K562 (cell line): ENCODE measurements around the gene CCDC60. TPM values are rescaled to one million over a fixed set of nuclear protein-coding genes. Genes with fewer than 3 reads are reported as not detected.

Source experiments
- ATAC-seq: fragments of 200-7000 bp; cut with Tn5 transposase; 3 replicates; pipeline ENCODE4 v1.9.1; 2020; ENCODE audit warnings: moderate library complexity
- BruUV-seq: library from RNA; stranded (reverse); fragments of 400-500 nt; replicated peaks from 2 replicates; lab custom pipeline; 2021; lab: Mats Ljungman, UMichigan
- CTCF ChIA-PET: fragments of 300-600 bp; formaldehyde crosslinking; extraction: SDS; loops from one replicate; lab custom pipeline; 2021; ENCODE audit warnings: low intra/inter-chr PET ratio; lab: Yijun Ruan, JAX
- POLR2A ChIA-PET: fragments of 300-600, 350-650 bp; sonication (Branson Sonifier 250); formaldehyde crosslinking; extraction: SDS; loops from one replicate; lab custom pipeline; 2021; ENCODE audit warnings: antibody characterized with exemption, inconsistent platforms; lab: Yijun Ruan, JAX
- DNase-seq, 4 experiments: peaks; one replicate each; pipeline versions ENCODE4 v3.0.0 to v3.0.0-alpha.2; 2011 to 2018; ENCODE audit warnings: low spot score in 3 of 4, mixed read lengths in 3 of 4; ENCODE audit errors: extremely low read depth in 1 of 4
- FAIRE-seq: peaks from 2 replicates; lab custom pipeline; 2011; peaks lifted over from hg19 to GRCh38; lab: Jason Lieb, UNC
- H2AFZ ChIP-seq: 2 replicates; pipeline ENCODE4 v1.6.0; 2011; ENCODE audit warnings: low read depth, low read length, control low read depth, inconsistent platforms
- H3K27ac ChIP-seq: fragments of 200-600 bp; 3 replicates; pipeline ENCODE4 v1.8.0; 2011; ENCODE audit warnings: low read depth, mild to moderate bottlenecking, control low read depth, inconsistent platforms, low read length, moderate library complexity, mixed read lengths; ENCODE audit errors: extremely low read depth
- H3K27me3 ChIP-seq, 2 experiments: fragments of 300-600 bp in 1 of 2; 2 replicates in 1 of 2; 3 replicates in 1 of 2; pipeline versions ENCODE4 v1.6.0 to v1.8.0; 2011; ENCODE audit warnings: inconsistent platforms in 2 of 2, low read length in 2 of 2, mild to moderate bottlenecking in 1 of 2, mixed read lengths in 1 of 2, moderate library complexity in 1 of 2; ENCODE audit not compliant: control insufficient read depth in 2 of 2, insufficient read depth in 2 of 2
- H3K36me3 ChIP-seq: fragments of 300-600 bp; 3 replicates; pipeline ENCODE4 v1.8.0; 2011; ENCODE audit warnings: mild to moderate bottlenecking, low read length, inconsistent platforms; ENCODE audit not compliant: control insufficient read depth, insufficient read depth
- H3K4me1 ChIP-seq, 2 experiments: fragments of 200-600 bp in 1 of 2; replicated peaks in 1 of 2; 2 replicates in 1 of 2; 3 replicates in 1 of 2; pipeline versions ENCODE4 v1.5.1 to v1.8.0; 2011; ENCODE audit warnings: inconsistent platforms in 2 of 2, low read length in 2 of 2, mild to moderate bottlenecking in 1 of 2, mixed read lengths in 1 of 2, moderate library complexity in 1 of 2; ENCODE audit not compliant: control insufficient read depth in 2 of 2, insufficient read depth in 2 of 2
- H3K4me2 ChIP-seq: 2 replicates; pipeline ENCODE4 v1.6.1; 2011; ENCODE audit warnings: low read length, control low read depth, inconsistent platforms, mixed read lengths; ENCODE audit not compliant: insufficient read depth
- H3K4me3 ChIP-seq: fragments of 200-600 bp; sonication (generic), shearing (Covaris generic); 2 replicates; pipeline ENCODE4 v1.5.1; 2016; ENCODE audit warnings: control low read depth, inconsistent platforms
- H3K79me2 ChIP-seq: fragments of 200-600 bp; 3 replicates; pipeline ENCODE4 v1.8.0; 2011; ENCODE audit warnings: low read length, inconsistent platforms; ENCODE audit not compliant: control insufficient read depth, insufficient read depth
- H3K9ac ChIP-seq, 2 experiments: 2 replicates each; pipeline versions ENCODE4 v1.6.0 to v1.6.1; 2011; ENCODE audit warnings: low read depth in 2 of 2, low read length in 2 of 2, control low read depth in 1 of 2, inconsistent platforms in 1 of 2, mild to moderate bottlenecking in 1 of 2, mixed read lengths in 1 of 2; ENCODE audit not compliant: insufficient read depth in 1 of 2
- H3K9me1 ChIP-seq: one replicate; pipeline ENCODE4 v1.6.0; 2011; ENCODE audit warnings: inconsistent platforms, mild to moderate bottlenecking, low read length, moderate library complexity; ENCODE audit not compliant: control insufficient read depth, insufficient read depth
- H3K9me3 ChIP-seq: replicated peaks from 2 replicates; pipeline ENCODE4 v1.5.1; 2011; ENCODE audit warnings: low read depth, low read length, inconsistent platforms; ENCODE audit not compliant: control insufficient read depth, insufficient read depth
- H4K20me1 ChIP-seq: replicated peaks from 2 replicates; pipeline ENCODE4 v1.6.1; 2011; ENCODE audit warnings: low read length, inconsistent platforms, mixed read lengths; ENCODE audit not compliant: control insufficient read depth, insufficient read depth
- ARID2 ChIP-seq: fragments of 450-650 bp; IDR thresholded peaks from 2 replicates; pipeline ENCODE4 v1.6.1; 2017; ENCODE audit warnings: antibody characterized with exemption, mild to moderate bottlenecking
- BRF1 ChIP-seq: IDR thresholded peaks from 3 replicates; pipeline ENCODE4 v1.6.1; 2011; ENCODE audit warnings: borderline replicate concordance, mild to moderate bottlenecking; ENCODE audit not compliant: insufficient read length; ENCODE audit errors: extremely low read depth
- CREB3 ChIP-seq: fragments of 450-650 bp; conservative IDR thresholded peaks from 2 replicates; pipeline ENCODE4 v1.6.1; 2016; ENCODE audit warnings: missing genetic modification characterization, low read depth, mild to moderate bottlenecking, missing compliant biosample characterization, moderate library complexity
- ILF3 ChIP-seq: fragments of 450-650 bp; IDR thresholded peaks from 2 replicates; pipeline ENCODE4 v1.6.1; 2018; ENCODE audit warnings: antibody characterized with exemption, mild to moderate bottlenecking, moderate library complexity, borderline replicate concordance
- NR0B1 ChIP-seq: fragments of 450-650 bp; IDR thresholded peaks from one replicate; pipeline ENCODE4 v1.6.1; 2018; ENCODE audit warnings: mild to moderate bottlenecking, moderate library complexity; ENCODE audit not compliant: partially characterized antibody
- SIRT6 ChIP-seq: IDR thresholded peaks from one replicate; pipeline ENCODE4 v1.6.1; 2012; ENCODE audit warnings: low read depth, mild to moderate bottlenecking, control low read depth, inconsistent platforms, low read length, moderate library complexity
- STAG1 ChIP-seq: sonication (generic); formaldehyde crosslinking; IDR thresholded peaks from 2 replicates; pipeline ENCODE4 v1.5.0; 2020; ENCODE audit warnings: missing genetic modification reagents, borderline replicate concordance
- TEAD1 ChIP-seq, 2 experiments: fragments of 450-650 bp in 1 of 2; sonication (generic) in 1 of 2; formaldehyde crosslinking; IDR thresholded peaks; 2 replicates each; pipeline versions ENCODE4 v1.4.0 to v1.8.0; 2020 to 2022; ENCODE audit warnings: mild to moderate bottlenecking in 2 of 2, missing genetic modification reagents in 1 of 2
- ZBTB7A ChIP-seq: IDR thresholded peaks from 2 replicates; pipeline ENCODE4 v1.6.1; 2011; ENCODE audit warnings: low read depth, mild to moderate bottlenecking, low read length, moderate library complexity, borderline replicate concordance; ENCODE audit not compliant: control insufficient read depth
- ZNF699 ChIP-seq: fragments of 250-450 bp; sonication (Bioruptor Pico); IDR thresholded peaks from 2 replicates; pipeline ENCODE4 v1.8.0; 2021; ENCODE audit warnings: mild to moderate bottlenecking, moderate library complexity; ENCODE audit not compliant: insufficient replicate concordance
- WGBS: fragments of 100-300 bp; shearing (Covaris generic); methylation state at CpG from one replicate; pipeline ENCODE4 v1.1.6; 2016; ENCODE audit warnings: low coverage, mixed read lengths; ENCODE audit not compliant: insufficient coverage; ENCODE audit errors: missing lambda C conversion rate; 5-methylcytosine and 5-hydroxymethylcytosine counted together
- in situ Hi-C: fragments of 300-500 bp; cut with MboI; formaldehyde crosslinking; loops from 4 replicates; pipeline ENCODE4 v1.15.0; 2018; ENCODE audit warnings: inconsistent platforms, mixed read lengths
- intact Hi-C: fragments of 100-400 bp; cut with micrococcal nuclease; formaldehyde crosslinking; loops from 2 replicates; pipeline ENCODE4 v1.14.2; 2022
- polyA plus RNA-seq, 8 experiments: library from polyadenylated mRNA; depleted of rRNA in 4 of 8; stranded (reverse) in 5 of 8; unstranded in 3 of 8; fragments of >200 nt; fragmentation: Nextera tagmentation in 2 of 8; fragmentation: Illumina TruSeq in 1 of 8; extraction: Ambion mirVana in 2 of 8; extraction: Trizol in 1 of 8; gene quantifications; 2 replicates each; pipeline versions ENCODE4 v1.2.1 to v1.2.3, GENCODE V29; 2011 to 2014; ENCODE audit warnings: inconsistent platforms in 1 of 8, missing spikeins in 1 of 8
- total RNA-seq, 7 experiments: library from RNA; depleted of rRNA in 6 of 7; stranded (reverse); fragments of >200 nt in 6 of 7; fragmentation: Illumina TruSeq in 2 of 7; extraction: Trizol in 2 of 7; gene quantifications; 2 replicates each; pipeline versions ENCODE4 v1.2.1 to v1.2.3, GENCODE V29; 2011 to 2021; ENCODE audit warnings: low replicate concordance in 1 of 7

CCDC60 gene
- total and polyA plus RNA-seq, 9 of the 15 experiments (the other 6 are each of a cell fraction or from before 2014, with no cell fraction given) = not detected

GRCh38 chr12:119373001-119373400, 38.5 kb downstream of the CCDC60 start:
- ChIA-PET CTCF (no interaction called here), POLR2A (interaction anchor here (0.6 to 1.0 kb wide), 2 partner anchors 19 to 35 kb away, joined by 3 to 4 read pairs; no protein-coding TSS in a partner anchor)
- Histone ChIP-seq H3K4me2 (no peak overlapping the region), H3K4me3 (no peak overlapping the region), H3K27me3 (peaks cover 0 to 11% of the 10 kb centered on the region in 2 experiments; a peak in 1 of 5 replicates), H3K9me3 (no peaks in the 10 kb centered on the region), H2AFZ (no peak overlapping the region), H3K27ac (no peak overlapping the region), H3K9ac (no peak overlapping the region), H3K4me1 (no peaks in the 10 kb centered on the region), H3K79me2 (no peaks in the 10 kb centered on the region)
- ATAC-seq (no peak), DNase-seq (no peak)
- WGBS = 2% methylated on average over 3 of the region's 3 CpGs
- no peak for TF ChIP-seq STAG1
- TF ChIP-seq ZNF699 (CRISPR knock-in tag) = no peak
- TF ChIP-seq NR0B1 = no peak
- no peak for TF ChIP-seq CREB3 (tag)
- no peak for TF ChIP-seq ARID2
- TF ChIP-seq BRF1 = no peak
- no peak for TF ChIP-seq TEAD1 (CRISPR knock-in tag; IDR thresholded peaks at IDR 0.05)
- no peak for TF ChIP-seq ZBTB7A
- no peak for TF ChIP-seq SIRT6
- no peak for TF ChIP-seq ILF3
- TF ChIP-seq, all 486 proteins: peak for 0
- no peaks in the 10 kb centered on the region for H3K36me3 ChIP-seq
- in situ Hi-C loops = no loop called here
- intact Hi-C loops = no loop called here
- H3K9me1 ChIP-seq = no peaks in the 10 kb centered on the region
- FAIRE-seq = no peak
- H4K20me1 ChIP-seq = no peaks in the 10 kb centered on the region
- BruUV-seq = no TSS peak
